Esophagus squamous epithelium (tissue), 4 donors: ENCODE results near the gene EPHX1.

Experiments
- POLR2A ChIP-seq, 4 donors: fragments of 450-650 bp; IDR thresholded peaks; one replicate each; pipeline ENCODE4 v1.6.1; 2017; ENCODE audit warnings: antibody characterized with exemption in 4 of 4, mild to moderate bottlenecking in 4 of 4, moderate library complexity in 3 of 4
- TF ChIP-seq, protein P1 (sequence below), 6 experiments: fragments of 450-650 bp in 4 of 6; fragments of 200-600 bp in 2 of 6; sonication (generic) in 2 of 6; IDR thresholded peaks; one replicate each; pipeline ENCODE4 v1.5.1; 2016 to 2019; ENCODE audit warnings: antibody characterized with exemption in 6 of 6, mild to moderate bottlenecking in 4 of 6, moderate library complexity in 4 of 6

DNA sequence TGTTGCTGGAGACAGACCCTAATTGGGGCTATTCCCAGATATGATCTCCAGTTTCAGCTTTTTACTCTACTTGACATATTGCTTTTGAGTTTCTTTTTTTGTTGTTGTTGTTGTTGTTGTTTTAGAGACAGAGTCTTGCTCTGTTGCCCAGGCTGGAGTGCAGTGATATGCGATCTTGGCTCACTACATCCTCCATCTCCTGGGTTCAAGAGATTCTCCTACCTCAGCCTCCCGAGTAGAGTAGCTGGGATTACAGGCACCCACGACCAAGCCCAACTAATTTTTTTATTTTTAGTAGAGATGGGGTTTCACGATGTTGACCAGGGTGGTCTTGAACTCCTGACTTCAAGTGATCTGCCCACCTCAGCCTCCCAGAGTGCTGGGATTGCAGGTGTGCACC, 33.6 kb upstream of the EPHX1 start:
- TF ChIP-seq, protein P1, sequence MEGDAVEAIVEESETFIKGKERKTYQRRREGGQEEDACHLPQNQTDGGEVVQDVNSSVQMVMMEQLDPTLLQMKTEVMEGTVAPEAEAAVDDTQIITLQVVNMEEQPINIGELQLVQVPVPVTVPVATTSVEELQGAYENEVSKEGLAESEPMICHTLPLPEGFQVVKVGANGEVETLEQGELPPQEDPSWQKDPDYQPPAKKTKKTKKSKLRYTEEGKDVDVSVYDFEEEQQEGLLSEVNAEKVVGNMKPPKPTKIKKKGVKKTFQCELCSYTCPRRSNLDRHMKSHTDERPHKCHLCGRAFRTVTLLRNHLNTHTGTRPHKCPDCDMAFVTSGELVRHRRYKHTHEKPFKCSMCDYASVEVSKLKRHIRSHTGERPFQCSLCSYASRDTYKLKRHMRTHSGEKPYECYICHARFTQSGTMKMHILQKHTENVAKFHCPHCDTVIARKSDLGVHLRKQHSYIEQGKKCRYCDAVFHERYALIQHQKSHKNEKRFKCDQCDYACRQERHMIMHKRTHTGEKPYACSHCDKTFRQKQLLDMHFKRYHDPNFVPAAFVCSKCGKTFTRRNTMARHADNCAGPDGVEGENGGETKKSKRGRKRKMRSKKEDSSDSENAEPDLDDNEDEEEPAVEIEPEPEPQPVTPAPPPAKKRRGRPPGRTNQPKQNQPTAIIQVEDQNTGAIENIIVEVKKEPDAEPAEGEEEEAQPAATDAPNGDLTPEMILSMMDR (IDR thresholded peaks at IDR 0.05) = no peak
- no peak for TF ChIP-seq POLR2A (IDR thresholded peaks at IDR 0.05)
